ENCODE data around the gene UGT1A3.

GRCh38 chr2:233702238-233702637 lies 26.6 kb upstream of the UGT1A3 start:
- TF ChIP-seq CTCF (IDR thresholded peaks at IDR 0.05) = no peak
- TF ChIP-seq POLR2A (IDR thresholded peaks at IDR 0.05) = no peak
